ENCODE measurements around the gene SP8. TPM values are rescaled to one million over a fixed set of nuclear protein-coding genes. Genes with fewer than 3 reads are reported as not detected.

Gene SP8
- total RNA-seq, 1 donor from 2014 or later = 0.70 TPM

DNA sequence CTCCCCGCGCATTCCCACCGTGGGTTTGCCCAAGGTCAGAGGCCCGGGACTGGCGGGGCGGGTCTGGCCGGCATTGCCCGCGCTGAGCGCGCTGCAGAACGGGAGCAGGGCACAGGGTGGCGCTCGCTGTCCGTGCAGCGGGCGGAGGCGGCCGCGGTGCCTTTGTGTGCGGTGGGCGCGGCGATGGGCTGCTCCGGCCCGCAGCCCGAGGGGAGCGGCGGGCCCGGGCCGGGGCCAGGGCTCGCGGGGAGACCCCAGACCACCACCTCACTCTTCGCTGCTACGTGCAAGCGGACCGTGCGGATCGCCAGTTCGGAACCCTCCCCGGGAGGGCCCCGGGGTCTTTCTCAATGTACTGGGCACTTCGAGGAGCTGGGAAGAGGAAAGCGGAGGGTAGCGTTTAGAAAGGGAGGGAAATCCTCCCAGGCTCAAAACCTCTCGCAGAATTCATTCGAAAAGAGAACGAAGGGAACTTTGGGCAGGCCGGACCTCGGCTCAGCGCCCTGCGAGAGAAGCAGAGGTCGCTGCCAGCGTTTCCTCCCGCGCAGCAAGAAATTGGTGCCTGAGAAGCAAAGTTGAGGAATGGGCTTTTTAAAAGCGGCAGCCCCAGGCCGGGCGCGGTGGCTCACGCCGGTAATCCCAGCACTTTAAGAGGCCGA lies 8.5 kb downstream of the SP8 start:
- Mint-ChIP-seq H3K4me3 (ENCODE audit: unreplicated experiment) (peak overlapping the region; percentile 80), H3K9me3 (ENCODE audit: unreplicated experiment) (peaks cover 3% of the 10 kb centered on the region), H3K4me1 (ENCODE audit: low read depth, unreplicated experiment) (no peaks in the 10 kb centered on the region), H3K27ac (ENCODE audit: unreplicated experiment) (no peak overlapping the region), H3K27me3 (ENCODE audit: low read depth, unreplicated experiment) (peaks cover 71% of the 10 kb centered on the region), H3K36me3 (ENCODE audit: low read depth, unreplicated experiment) (peaks cover 3% of the 10 kb centered on the region)
- H4K20me1 ChIP-seq (ENCODE audit: insufficient read depth, low read length) = no peaks in the 10 kb centered on the region
- FAIRE-seq (no peak), DNase-seq (ENCODE audit: low read depth) (no peak)
- no peaks in the 10 kb centered on the region for H3K9me3 ChIP-seq (ENCODE audit: insufficient read depth, low read depth, low read length)
- no peaks in the 10 kb centered on the region for H3K36me3 ChIP-seq (ENCODE audit: insufficient read depth, low read length)
- H3K9ac ChIP-seq (ENCODE audit: low read length) = peak overlapping the region; percentile 39
- peak overlapping the region; percentile 73 for H2AFZ ChIP-seq (ENCODE audit: low read depth, low read length)
- no peaks in the 10 kb centered on the region for H3K79me2 ChIP-seq (ENCODE audit: insufficient read depth, low read length)
- no peaks in the 10 kb centered on the region for H3K4me1 ChIP-seq (ENCODE audit: insufficient read depth, low read length)
- H3K27ac ChIP-seq (ENCODE audit: low read depth, low read length) = no peak overlapping the region
- TF ChIP-seq, protein P1, sequence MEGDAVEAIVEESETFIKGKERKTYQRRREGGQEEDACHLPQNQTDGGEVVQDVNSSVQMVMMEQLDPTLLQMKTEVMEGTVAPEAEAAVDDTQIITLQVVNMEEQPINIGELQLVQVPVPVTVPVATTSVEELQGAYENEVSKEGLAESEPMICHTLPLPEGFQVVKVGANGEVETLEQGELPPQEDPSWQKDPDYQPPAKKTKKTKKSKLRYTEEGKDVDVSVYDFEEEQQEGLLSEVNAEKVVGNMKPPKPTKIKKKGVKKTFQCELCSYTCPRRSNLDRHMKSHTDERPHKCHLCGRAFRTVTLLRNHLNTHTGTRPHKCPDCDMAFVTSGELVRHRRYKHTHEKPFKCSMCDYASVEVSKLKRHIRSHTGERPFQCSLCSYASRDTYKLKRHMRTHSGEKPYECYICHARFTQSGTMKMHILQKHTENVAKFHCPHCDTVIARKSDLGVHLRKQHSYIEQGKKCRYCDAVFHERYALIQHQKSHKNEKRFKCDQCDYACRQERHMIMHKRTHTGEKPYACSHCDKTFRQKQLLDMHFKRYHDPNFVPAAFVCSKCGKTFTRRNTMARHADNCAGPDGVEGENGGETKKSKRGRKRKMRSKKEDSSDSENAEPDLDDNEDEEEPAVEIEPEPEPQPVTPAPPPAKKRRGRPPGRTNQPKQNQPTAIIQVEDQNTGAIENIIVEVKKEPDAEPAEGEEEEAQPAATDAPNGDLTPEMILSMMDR (IDR thresholded peaks at IDR 0.05; ENCODE audit: insufficient read depth, low read depth, low read length) = peak; percentile 25
- TF ChIP-seq EZH2 (IDR thresholded peaks at IDR 0.05; ENCODE audit: insufficient read depth, low read length) = peak; percentile 79
- peak overlapping the region; percentile 39 for H3K4me3 ChIP-seq (ENCODE audit: insufficient read depth, low read depth, low read length)
- peak overlapping the region; percentile 84 for H3K4me2 ChIP-seq (ENCODE audit: low read length)
- H3K27me3 ChIP-seq (ENCODE audit: insufficient read depth, low read length) = peaks cover 66% of the 10 kb centered on the region

DNA sequence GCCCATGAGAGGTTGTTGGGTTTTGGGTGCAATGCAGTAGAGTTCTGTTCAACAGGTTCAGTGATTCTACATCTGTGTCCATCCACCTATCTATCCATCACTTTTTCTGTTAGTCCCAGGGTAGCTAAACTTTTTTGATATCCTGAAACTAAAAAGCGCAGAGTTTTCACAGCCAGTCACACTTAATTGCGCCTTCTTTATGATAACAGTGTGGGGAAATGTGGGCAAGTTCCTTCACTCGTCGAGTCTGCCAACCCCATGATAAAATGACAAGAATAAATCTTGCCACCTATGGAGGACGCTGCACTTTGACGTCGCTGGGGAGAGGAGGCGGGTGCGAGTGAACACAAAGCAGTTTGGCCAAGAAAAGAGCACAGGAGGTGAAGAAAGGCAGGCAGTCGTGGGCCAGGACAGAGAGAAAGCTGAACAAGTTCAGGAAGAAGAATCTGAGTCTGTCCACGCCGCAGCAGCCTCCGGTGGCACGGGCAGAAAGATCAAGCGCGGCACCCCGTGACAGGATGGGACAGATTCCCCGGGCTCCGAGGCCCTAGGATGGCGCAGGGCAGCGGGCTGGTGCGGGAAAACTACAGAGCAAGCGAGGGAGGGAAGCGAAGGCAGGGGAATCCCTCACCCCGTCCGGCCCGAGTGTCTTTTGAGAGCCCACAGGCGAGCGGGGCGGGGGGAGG lies 9.2 kb downstream of the SP8 start:
- no peak for FAIRE-seq
- H3K36me3 Mint-ChIP-seq (ENCODE audit: low read depth, unreplicated experiment) = peaks cover 3% of the 10 kb centered on the region
- Histone ChIP-seq H3K9me3 (ENCODE audit: insufficient read depth, low read depth, low read length) (no peaks in the 10 kb centered on the region), H3K27ac (ENCODE audit: low read depth, low read length) (no peak overlapping the region), H3K9ac (ENCODE audit: low read length) (no peak overlapping the region), H3K4me2 (ENCODE audit: low read length) (peak overlapping the region; percentile 84), H4K20me1 (ENCODE audit: insufficient read depth, low read length) (no peaks in the 10 kb centered on the region), H3K79me2 (ENCODE audit: insufficient read depth, low read length) (no peaks in the 10 kb centered on the region), H3K36me3 (ENCODE audit: insufficient read depth, low read length) (no peaks in the 10 kb centered on the region), H3K27me3 (ENCODE audit: insufficient read depth, low read length) (peaks cover 60% of the 10 kb centered on the region), H2AFZ (ENCODE audit: low read depth, low read length) (peak overlapping the region; percentile 3), H3K4me1 (ENCODE audit: insufficient read depth, low read length) (no peaks in the 10 kb centered on the region), H3K4me3 (ENCODE audit: insufficient read depth, low read depth, low read length) (no peak overlapping the region)
- H3K4me3 Mint-ChIP-seq (ENCODE audit: unreplicated experiment) = peak overlapping the region; percentile 84
- TF ChIP-seq, protein P1 (IDR thresholded peaks at IDR 0.05; ENCODE audit: insufficient read depth, low read depth, low read length) = no peak
- no peak for TF ChIP-seq EZH2 (IDR thresholded peaks at IDR 0.05; ENCODE audit: insufficient read depth, low read length)
- H3K27me3 Mint-ChIP-seq (ENCODE audit: low read depth, unreplicated experiment) = peaks cover 67% of the 10 kb centered on the region
- no peak overlapping the region for H3K27ac Mint-ChIP-seq (ENCODE audit: unreplicated experiment)
- H3K4me1 Mint-ChIP-seq (ENCODE audit: low read depth, unreplicated experiment) = no peaks in the 10 kb centered on the region
- no peaks in the 10 kb centered on the region for H3K9me3 Mint-ChIP-seq (ENCODE audit: unreplicated experiment)
- DNase-seq (ENCODE audit: low read depth) = no peak

DNA sequence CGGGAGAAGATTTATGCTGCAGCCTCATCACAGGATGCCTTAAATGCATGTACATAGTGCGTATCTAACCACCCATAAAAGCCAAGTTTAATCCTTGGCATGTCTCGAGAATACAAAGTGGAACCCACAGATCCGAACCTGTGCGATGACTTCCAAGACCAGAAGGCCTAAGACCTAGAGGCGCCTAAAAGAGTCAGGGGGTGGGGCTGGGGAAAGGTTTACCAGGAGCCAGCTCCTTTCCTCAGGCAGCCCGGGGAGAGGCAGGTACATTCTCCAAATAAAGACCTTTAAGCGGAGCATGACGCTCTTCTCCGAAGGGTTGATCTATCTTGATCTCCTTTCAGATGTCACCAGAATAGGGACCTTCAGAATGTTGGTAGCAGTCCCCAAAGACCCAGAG lies 9.7 kb downstream of the SP8 start:
- no peaks in the 10 kb centered on the region for H3K4me1 Mint-ChIP-seq (ENCODE audit: low read depth, unreplicated experiment)
- Histone ChIP-seq H3K4me3 (ENCODE audit: insufficient read depth, low read depth, low read length) (no peak overlapping the region), H2AFZ (ENCODE audit: low read depth, low read length) (no peak overlapping the region), H3K27ac (ENCODE audit: low read depth, low read length) (no peak overlapping the region), H3K79me2 (ENCODE audit: insufficient read depth, low read length) (no peaks in the 10 kb centered on the region), H4K20me1 (ENCODE audit: insufficient read depth, low read length) (no peaks in the 10 kb centered on the region), H3K27me3 (ENCODE audit: insufficient read depth, low read length) (peaks cover 56% of the 10 kb centered on the region), H3K4me2 (ENCODE audit: low read length) (no peak overlapping the region), H3K9me3 (ENCODE audit: insufficient read depth, low read depth, low read length) (no peaks in the 10 kb centered on the region), H3K36me3 (ENCODE audit: insufficient read depth, low read length) (no peaks in the 10 kb centered on the region), H3K9ac (ENCODE audit: low read length) (no peak overlapping the region), H3K4me1 (ENCODE audit: insufficient read depth, low read length) (no peaks in the 10 kb centered on the region)
- H3K27ac Mint-ChIP-seq (ENCODE audit: unreplicated experiment) = no peak overlapping the region
- DNase-seq (ENCODE audit: low read depth) (no peak), FAIRE-seq (no peak)
- peaks cover 66% of the 10 kb centered on the region for H3K27me3 Mint-ChIP-seq (ENCODE audit: low read depth, unreplicated experiment)
- peaks cover 3% of the 10 kb centered on the region for H3K36me3 Mint-ChIP-seq (ENCODE audit: low read depth, unreplicated experiment)
- TF ChIP-seq, protein P1 (IDR thresholded peaks at IDR 0.05; ENCODE audit: insufficient read depth, low read depth, low read length) = no peak
- no peak for TF ChIP-seq EZH2 (IDR thresholded peaks at IDR 0.05; ENCODE audit: insufficient read depth, low read length)
- peak overlapping the region; percentile 84 for H3K4me3 Mint-ChIP-seq (ENCODE audit: unreplicated experiment)
- H3K9me3 Mint-ChIP-seq (ENCODE audit: unreplicated experiment) = no peaks in the 10 kb centered on the region

Data from astrocyte (in vitro differentiated cells and primary cell).